ENCODE data around the gene ANKRD24.
"Not testable (repeated sequence)": the region's sequence is repeated elsewhere in the genome, so short reads cannot be mapped to it uniquely, and the experiment has no call there.

ANKRD24 gene

GRCh38 chr19:4138445-4138844, 44.0 kb upstream of the ANKRD24 start:
- Histone ChIP-seq H3K4me1 (ENCODE audit: control insufficient read depth, low read length) (peaks cover 14% of the 10 kb centered on the region), H3K27me3 (ENCODE audit: control insufficient read depth, low read length) (no peaks in the 10 kb centered on the region; the same call in 1 of the 2 replicates), H3K9me2 (replicated peaks; ENCODE audit: control insufficient read depth, low read length) (no peaks in the 10 kb centered on the region), H4K20me1 (ENCODE audit: control insufficient read depth, insufficient read depth, low read depth, low read length) (no peaks in the 10 kb centered on the region), H3F3A (ENCODE audit: control insufficient read depth, insufficient read depth) (no peaks in the 10 kb centered on the region), H3K36me3 (ENCODE audit: control insufficient read depth, low read length) (no peaks in the 10 kb centered on the region), H3K79me2 (ENCODE audit: control insufficient read depth, low read length) (no peaks in the 10 kb centered on the region), H3K4me2 (ENCODE audit: low read length) (no peak overlapping the region), H3K9me3 (ENCODE audit: control insufficient read depth, insufficient read depth, low read length) (no peaks in the 10 kb centered on the region), H3K4me3 (ENCODE audit: low read length) (no peak overlapping the region), H3K27ac (ENCODE audit: low read depth, low read length) (no peak overlapping the region)
- TF ChIP-seq CTCF (IDR thresholded peaks at IDR 0.05; ENCODE audit: low read depth, low read length, poor library complexity, severe bottlenecking) (no peak), EZH2phosphoT487 (IDR thresholded peaks at IDR 0.05; ENCODE audit: borderline replicate concordance, low read length) (no peak)

- H3K79me2 ChIP-seq (ENCODE audit: control insufficient read depth, low read length) = no peaks in the 10 kb centered on the region
- no peaks in the 10 kb centered on the region for H4K20me1 ChIP-seq (ENCODE audit: control insufficient read depth, insufficient read depth, low read depth, low read length)
- H3K4me1 ChIP-seq (ENCODE audit: control insufficient read depth, low read length) = peaks cover 14% of the 10 kb centered on the region
- no peaks in the 10 kb centered on the region for H3F3A ChIP-seq (ENCODE audit: control insufficient read depth, insufficient read depth)
- TF ChIP-seq EZH2phosphoT487 (IDR thresholded peaks at IDR 0.05; ENCODE audit: borderline replicate concordance, low read length) = no peak
- peak; percentile 85 for TF ChIP-seq CTCF (IDR thresholded peaks at IDR 0.05; ENCODE audit: low read depth, low read length, poor library complexity, severe bottlenecking)
- H3K9me3 ChIP-seq (ENCODE audit: control insufficient read depth, insufficient read depth, low read length) = no peaks in the 10 kb centered on the region
- peak overlapping the region; percentile 45 for H3K4me2 ChIP-seq (ENCODE audit: low read length)
- H3K9me2 ChIP-seq (replicated peaks; ENCODE audit: control insufficient read depth, low read length) = no peaks in the 10 kb centered on the region
- no peak overlapping the region for H3K27ac ChIP-seq (ENCODE audit: low read depth, low read length)
- H3K4me3 ChIP-seq (ENCODE audit: low read length) = peak overlapping the region; percentile 27
- no peaks in the 10 kb centered on the region for H3K36me3 ChIP-seq (ENCODE audit: control insufficient read depth, low read length)
- H3K27me3 ChIP-seq (ENCODE audit: control insufficient read depth, low read length) = peaks cover 2% of the 10 kb centered on the region
Observed at GRCh38 chr19:4139614-4140236, 42.8 kb upstream of the ANKRD24 start.

- no peaks in the 10 kb centered on the region for H3K36me3 ChIP-seq (ENCODE audit: control insufficient read depth, low read length)
- peak overlapping the region; percentile 45 for H3K4me2 ChIP-seq (ENCODE audit: low read length)
- no peaks in the 10 kb centered on the region for H3K9me2 ChIP-seq (replicated peaks; ENCODE audit: control insufficient read depth, low read length)
- TF ChIP-seq CTCF (IDR thresholded peaks at IDR 0.05; ENCODE audit: low read depth, low read length, poor library complexity, severe bottlenecking) = no peak
- no peak for TF ChIP-seq EZH2phosphoT487 (IDR thresholded peaks at IDR 0.05; ENCODE audit: borderline replicate concordance, low read length)
- peaks cover 4% of the 10 kb centered on the region for H3K27me3 ChIP-seq (ENCODE audit: control insufficient read depth, low read length)
- no peaks in the 10 kb centered on the region for H3K79me2 ChIP-seq (ENCODE audit: control insufficient read depth, low read length)
- H3K4me1 ChIP-seq (ENCODE audit: control insufficient read depth, low read length) = peaks cover 14% of the 10 kb centered on the region
- no peaks in the 10 kb centered on the region for H4K20me1 ChIP-seq (ENCODE audit: control insufficient read depth, insufficient read depth, low read depth, low read length)
- H3F3A ChIP-seq (ENCODE audit: control insufficient read depth, insufficient read depth) = no peaks in the 10 kb centered on the region
- no peaks in the 10 kb centered on the region for H3K9me3 ChIP-seq (ENCODE audit: control insufficient read depth, insufficient read depth, low read length)
- no peak overlapping the region for H3K27ac ChIP-seq (ENCODE audit: low read depth, low read length)
- H3K4me3 ChIP-seq (ENCODE audit: low read length) = peak overlapping the region; percentile 27
Observed at GRCh38 chr19:4140237-4140711, 42.2 kb upstream of the ANKRD24 start.

GRCh38 chr19:4142916-4143315, 39.6 kb upstream of the ANKRD24 start:
- H3K4me3 ChIP-seq (ENCODE audit: low read length); H3K9me2 ChIP-seq (replicated peaks; ENCODE audit: control insufficient read depth, low read length); H3K36me3 ChIP-seq (ENCODE audit: control insufficient read depth, low read length); H3K27ac ChIP-seq (ENCODE audit: low read depth, low read length); H3K79me2 ChIP-seq (ENCODE audit: control insufficient read depth, low read length); H3F3A ChIP-seq (ENCODE audit: control insufficient read depth, insufficient read depth); H4K20me1 ChIP-seq (ENCODE audit: control insufficient read depth, insufficient read depth, low read depth, low read length); H3K9me3 ChIP-seq (ENCODE audit: control insufficient read depth, insufficient read depth, low read length); H3K4me2 ChIP-seq (ENCODE audit: low read length); H3K27me3 ChIP-seq (ENCODE audit: control insufficient read depth, low read length): not testable (repeated sequence)
- H3K4me1 ChIP-seq (ENCODE audit: control insufficient read depth, low read length) = peaks cover 14% of the 10 kb centered on the region

All from DOHH2 (cell line).